ENCODE measurements around the gene NFATC2IP. TPM values are rescaled to one million over a fixed set of nuclear protein-coding genes. Genes with fewer than 3 reads are reported as not detected.

NFATC2IP gene
- total RNA-seq, 1 donor from 2014 or later: 36.3 TPM

DNA sequence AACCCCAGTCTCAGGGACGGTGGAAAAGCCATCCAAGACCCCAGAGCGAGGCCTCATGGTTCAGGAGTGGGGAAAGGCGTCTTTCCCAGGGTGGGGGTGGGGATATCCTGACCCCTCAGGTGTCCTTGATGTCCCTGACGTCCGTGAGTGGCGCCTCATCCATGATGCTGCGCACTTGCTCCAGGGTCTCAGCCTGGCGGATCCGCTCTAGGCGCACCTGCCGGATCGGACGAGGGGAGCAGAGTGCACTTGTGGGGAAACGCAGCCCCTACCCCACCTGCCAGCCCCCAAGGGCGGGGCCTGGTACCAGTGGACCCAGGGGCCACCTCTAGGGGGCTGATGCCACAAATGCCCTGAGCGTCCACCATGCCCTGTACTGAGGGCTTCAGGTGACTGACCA lies 45.9 kb upstream of the NFATC2IP start:
- ATAC-seq (no peak), DNase-seq (no peak)
- no peak overlapping the region for H3K4me3 ChIP-seq
- H3K9me3 ChIP-seq: no peaks in the 10 kb centered on the region
- H3K27ac ChIP-seq: no peak overlapping the region
- intact Hi-C loops (cut with DNase I): no loop called here
- TF ChIP-seq, protein P1, sequence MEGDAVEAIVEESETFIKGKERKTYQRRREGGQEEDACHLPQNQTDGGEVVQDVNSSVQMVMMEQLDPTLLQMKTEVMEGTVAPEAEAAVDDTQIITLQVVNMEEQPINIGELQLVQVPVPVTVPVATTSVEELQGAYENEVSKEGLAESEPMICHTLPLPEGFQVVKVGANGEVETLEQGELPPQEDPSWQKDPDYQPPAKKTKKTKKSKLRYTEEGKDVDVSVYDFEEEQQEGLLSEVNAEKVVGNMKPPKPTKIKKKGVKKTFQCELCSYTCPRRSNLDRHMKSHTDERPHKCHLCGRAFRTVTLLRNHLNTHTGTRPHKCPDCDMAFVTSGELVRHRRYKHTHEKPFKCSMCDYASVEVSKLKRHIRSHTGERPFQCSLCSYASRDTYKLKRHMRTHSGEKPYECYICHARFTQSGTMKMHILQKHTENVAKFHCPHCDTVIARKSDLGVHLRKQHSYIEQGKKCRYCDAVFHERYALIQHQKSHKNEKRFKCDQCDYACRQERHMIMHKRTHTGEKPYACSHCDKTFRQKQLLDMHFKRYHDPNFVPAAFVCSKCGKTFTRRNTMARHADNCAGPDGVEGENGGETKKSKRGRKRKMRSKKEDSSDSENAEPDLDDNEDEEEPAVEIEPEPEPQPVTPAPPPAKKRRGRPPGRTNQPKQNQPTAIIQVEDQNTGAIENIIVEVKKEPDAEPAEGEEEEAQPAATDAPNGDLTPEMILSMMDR (IDR thresholded peaks at IDR 0.05): no peak
- H3K27me3 ChIP-seq: no peaks in the 10 kb centered on the region
- no peaks in the 10 kb centered on the region for H3K4me1 ChIP-seq
- peaks cover 40% of the 10 kb centered on the region for H3K36me3 ChIP-seq

DNA sequence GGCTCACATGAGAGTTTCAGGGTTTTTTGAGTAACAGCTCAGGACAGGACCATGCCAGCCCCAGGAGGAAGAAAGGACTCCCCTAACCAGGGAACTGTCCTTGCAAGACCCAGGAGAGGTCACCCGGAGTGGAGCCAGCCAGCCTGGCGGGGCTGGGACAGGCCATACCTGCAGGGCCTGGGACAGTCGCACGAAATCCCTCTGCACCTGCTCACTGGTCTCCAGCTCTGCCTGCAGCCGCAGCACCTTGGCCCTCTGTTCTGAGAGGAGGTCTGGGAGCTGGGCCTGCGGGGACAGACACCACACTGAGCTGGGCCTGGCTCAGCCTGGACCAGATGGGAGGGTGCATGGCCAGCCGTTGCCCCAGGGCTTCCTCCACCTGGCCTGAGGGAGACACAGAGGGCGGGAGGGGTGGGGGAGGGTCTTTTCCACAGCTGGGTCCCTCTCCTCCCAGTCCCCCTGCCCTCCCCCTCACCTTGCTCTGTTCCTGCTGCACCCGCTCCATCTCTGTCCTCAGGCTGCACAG lies 45.4 kb upstream of the NFATC2IP start:
- TF ChIP-seq, protein P1 (IDR thresholded peaks at IDR 0.05): no peak
- ATAC-seq: no peak
- Histone ChIP-seq H3K36me3 (peaks cover 40% of the 10 kb centered on the region), H3K4me3 (no peak overlapping the region), H3K9me3 (no peaks in the 10 kb centered on the region), H3K4me1 (no peaks in the 10 kb centered on the region), H3K27ac (no peak overlapping the region), H3K27me3 (no peaks in the 10 kb centered on the region)
- no peak for DNase-seq
- intact Hi-C loops (cut with DNase I): no loop called here

DNA sequence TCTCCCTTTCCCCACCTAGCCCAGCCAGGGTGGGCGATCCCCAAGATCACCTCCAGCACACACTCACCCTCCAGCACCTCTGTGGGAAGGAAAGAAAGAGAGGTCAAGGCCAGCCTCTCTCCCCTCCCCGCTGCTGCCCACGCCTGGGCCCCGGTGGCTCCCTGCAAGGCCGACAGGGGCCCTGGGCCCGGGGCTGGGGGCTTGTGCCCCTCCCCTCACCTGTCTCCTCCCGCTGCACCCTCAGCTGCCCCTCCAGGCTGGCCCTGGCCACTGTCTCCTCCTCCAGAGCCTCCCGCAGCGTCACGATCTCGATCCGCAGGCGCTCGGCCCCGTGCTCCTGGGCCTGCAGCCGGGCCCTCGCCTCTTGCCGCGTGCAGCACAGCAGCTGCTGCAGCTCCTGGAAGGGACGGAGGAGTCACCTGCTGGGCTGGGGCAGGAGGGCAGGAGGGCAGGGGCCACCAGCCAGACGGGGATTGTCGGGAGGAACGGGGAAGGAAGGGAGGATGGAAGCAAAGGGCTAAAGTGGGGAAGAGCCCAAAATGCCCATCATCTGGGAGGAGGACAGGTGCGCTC lies 44.9 kb upstream of the NFATC2IP start:
- Histone ChIP-seq H3K27ac (no peak overlapping the region), H3K27me3 (no peaks in the 10 kb centered on the region), H3K4me1 (no peaks in the 10 kb centered on the region), H3K4me3 (no peak overlapping the region), H3K36me3 (peaks cover 44% of the 10 kb centered on the region), H3K9me3 (no peaks in the 10 kb centered on the region)
- TF ChIP-seq, protein P1 (IDR thresholded peaks at IDR 0.05): no peak
- no peak for DNase-seq
- intact Hi-C loops (cut with DNase I): no loop called here
- ATAC-seq: no peak

DNA sequence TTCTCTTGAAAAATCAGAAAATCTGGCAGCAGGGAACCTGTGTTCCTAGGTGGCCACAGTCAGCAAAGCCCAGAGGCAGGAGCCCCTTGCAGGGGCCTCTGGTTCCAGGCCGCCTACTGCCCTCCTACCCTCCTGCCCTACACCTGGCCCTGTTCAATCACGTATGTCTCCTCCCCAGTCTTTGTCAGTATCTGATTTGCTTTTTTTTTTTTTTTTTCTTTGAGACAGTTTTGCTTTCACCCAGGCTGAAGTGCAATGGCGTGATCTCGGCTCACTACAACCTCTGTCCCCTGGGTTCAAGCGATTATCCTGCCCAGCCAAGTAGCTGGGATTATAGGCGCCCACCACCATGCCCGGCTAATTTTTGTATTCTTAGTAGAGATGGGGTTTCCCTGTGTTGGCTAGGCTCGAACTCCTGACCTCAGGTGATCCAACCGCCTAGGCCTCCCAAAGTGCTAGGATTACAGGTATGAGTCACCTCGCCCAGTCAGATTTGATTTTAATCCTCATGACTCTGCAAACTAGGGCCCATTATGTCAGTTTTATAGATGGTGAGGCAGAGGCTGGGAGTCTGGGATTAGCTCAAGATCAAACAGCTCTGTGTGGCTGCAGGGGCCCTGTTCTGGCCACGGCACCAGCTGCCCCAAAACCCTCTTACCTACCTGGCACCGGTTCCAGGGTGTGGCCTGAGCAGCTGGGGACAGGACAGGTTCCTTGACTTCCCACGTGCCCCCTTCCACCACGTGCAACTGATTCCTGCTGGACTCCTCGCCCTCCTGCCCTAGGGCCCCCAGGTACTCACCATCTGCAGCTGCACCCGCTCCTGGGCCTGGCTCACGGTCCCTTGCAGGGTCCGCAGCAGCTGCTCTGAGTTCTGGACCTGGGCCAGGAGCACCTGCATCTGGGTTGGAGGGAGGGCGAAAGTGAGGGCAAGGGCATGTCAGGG lies 40.4 kb upstream of the NFATC2IP start:
- intact Hi-C loops (cut with DNase I): no loop called here
- Histone ChIP-seq H3K4me1 (no peaks in the 10 kb centered on the region), H3K27ac (no peak overlapping the region), H3K36me3 (peaks cover 57% of the 10 kb centered on the region), H3K4me3 (no peak overlapping the region), H3K27me3 (no peaks in the 10 kb centered on the region), H3K9me3 (no peaks in the 10 kb centered on the region)
- ATAC-seq (peak; percentile 16), DNase-seq (no peak)
- TF ChIP-seq, protein P1 (IDR thresholded peaks at IDR 0.05): no peak

DNA sequence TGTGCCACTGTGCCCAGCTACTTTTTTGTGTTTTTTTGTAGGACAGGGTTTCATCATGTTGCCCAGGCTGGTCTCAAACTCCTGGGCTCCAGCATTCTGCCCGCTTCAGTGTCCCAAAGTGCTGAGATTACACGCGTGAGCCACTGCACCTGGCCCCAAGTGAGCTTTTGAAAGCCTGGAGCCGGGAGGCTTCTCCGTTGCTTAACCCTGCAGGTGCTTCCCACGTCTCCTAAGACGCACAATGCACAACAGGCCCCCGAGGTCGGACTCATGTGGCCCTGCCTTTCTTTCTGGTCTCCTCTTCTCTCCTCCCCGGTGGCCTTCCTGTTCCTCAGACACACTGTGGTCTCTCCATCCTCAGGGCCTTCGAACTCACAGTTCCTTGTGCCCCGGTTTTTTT lies 38.2 kb upstream of the NFATC2IP start:
- intact Hi-C loops (cut with DNase I): no loop called here
- TF ChIP-seq, protein P1 (IDR thresholded peaks at IDR 0.05): no peak

More for the DNA sequence above, 38.2 kb upstream of the NFATC2IP start:
- ATAC-seq (no peak), DNase-seq (no peak)
- Histone ChIP-seq H3K36me3 (peaks cover 71% of the 10 kb centered on the region), H3K27me3 (no peaks in the 10 kb centered on the region), H3K4me3 (no peak overlapping the region), H3K4me1 (no peaks in the 10 kb centered on the region), H3K9me3 (no peaks in the 10 kb centered on the region), H3K27ac (no peak overlapping the region)
